Coronary artery (tissue), 2 donors: ENCODE results near the gene RAB15.

Experiments
- DNase-seq: peaks from one replicate; pipeline ENCODE4 v3.0.0-alpha.2; 2017; ENCODE audit warnings: low spot score
- H3K27ac ChIP-seq, 2 donors: fragments of 200-600 bp; sonication (generic); one replicate each; pipeline ENCODE4 v1.5.1; 2016 to 2019
- H3K4me3 ChIP-seq: fragments of 200-600 bp; sonication (generic); 2 replicates; pipeline ENCODE4 v1.5.1; 2016; ENCODE audit warnings: mild to moderate bottlenecking, moderate library complexity
- CTCF ChIP-seq: fragments of 200-600 bp; sonication (generic); IDR thresholded peaks from one replicate; pipeline ENCODE4 v1.5.1; 2019; ENCODE audit warnings: antibody characterized with exemption

Gene RAB15

DNA sequence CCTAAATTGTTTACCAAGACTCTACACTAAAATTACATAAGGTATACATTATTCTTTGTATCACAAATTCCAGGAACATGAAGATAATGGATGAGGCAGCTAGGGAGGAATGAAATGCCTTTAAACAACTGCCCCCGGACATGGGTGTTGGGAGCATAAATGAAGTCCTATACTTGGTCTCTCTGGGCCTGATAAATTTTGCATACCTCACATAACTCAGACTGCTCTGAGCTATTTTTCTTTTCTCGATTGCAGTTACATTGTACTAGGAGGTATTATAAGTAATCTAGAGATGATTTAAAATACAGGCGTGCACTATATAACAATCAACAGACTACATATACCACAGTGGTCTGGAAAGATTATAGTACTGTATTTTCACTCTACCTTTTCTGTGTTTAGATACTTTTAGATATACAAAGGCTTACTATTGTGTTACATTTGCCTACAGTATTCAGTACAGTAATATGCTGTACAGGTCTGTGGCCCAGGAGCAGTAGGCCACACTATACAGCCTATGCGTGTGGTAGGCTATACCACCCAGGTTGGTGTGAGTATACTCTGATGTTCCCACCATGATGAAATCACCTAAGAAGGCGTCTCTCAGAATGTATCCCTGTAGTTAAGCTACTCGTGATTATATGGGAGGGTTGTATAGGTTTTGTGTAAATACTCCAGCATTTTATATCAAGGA lies 28.9 kb upstream of the RAB15 start:
- no peak overlapping the region for H3K27ac ChIP-seq

GRCh38 chr14:64998455-64998931 lies 26.4 kb upstream of the RAB15 start:
- Histone ChIP-seq H3K27ac (no peak overlapping the region), H3K4me3 (no peak overlapping the region)
- no peak for DNase-seq
- TF ChIP-seq CTCF = no peak

More for the DNA sequence above, 28.9 kb upstream of the RAB15 start:
- no peak for DNase-seq
- H3K4me3 ChIP-seq = no peak overlapping the region
- no peak for TF ChIP-seq CTCF

DNA sequence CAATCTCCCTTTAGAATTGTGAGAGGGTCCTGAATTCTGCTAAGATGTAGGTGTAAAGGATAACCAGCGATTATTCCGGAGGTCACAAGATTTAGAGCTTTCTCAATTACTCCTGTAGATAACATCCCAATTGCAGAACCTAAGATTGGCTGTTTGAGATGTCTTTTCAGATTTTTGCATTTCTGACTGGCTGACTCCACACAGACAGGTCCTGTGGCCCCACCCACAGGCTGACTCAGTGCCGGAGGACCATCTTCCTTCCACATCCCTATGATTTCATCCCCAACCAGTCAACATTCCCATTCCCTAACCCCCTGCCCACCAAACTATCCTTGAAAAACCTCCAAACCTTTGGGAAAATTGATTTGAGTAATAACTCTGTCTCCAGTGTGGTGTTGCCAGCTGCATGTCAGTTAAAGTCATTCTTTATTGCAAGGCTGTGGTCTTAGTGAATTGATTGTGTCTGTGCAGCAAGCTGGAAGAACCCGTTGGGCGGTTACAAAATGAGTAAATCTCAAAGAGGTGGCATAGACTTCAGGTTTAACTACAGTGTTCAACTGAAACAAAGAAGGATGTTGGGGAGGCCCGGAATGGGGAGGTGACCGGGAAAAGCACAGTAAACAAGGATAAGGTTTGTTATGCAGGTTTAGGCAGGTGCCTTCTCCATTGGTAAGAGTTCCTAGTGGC lies 25.1 kb upstream of the RAB15 start:
- no peak for DNase-seq
- Histone ChIP-seq H3K27ac (no peak overlapping the region), H3K4me3 (no peak overlapping the region)
- TF ChIP-seq CTCF = no peak

DNA sequence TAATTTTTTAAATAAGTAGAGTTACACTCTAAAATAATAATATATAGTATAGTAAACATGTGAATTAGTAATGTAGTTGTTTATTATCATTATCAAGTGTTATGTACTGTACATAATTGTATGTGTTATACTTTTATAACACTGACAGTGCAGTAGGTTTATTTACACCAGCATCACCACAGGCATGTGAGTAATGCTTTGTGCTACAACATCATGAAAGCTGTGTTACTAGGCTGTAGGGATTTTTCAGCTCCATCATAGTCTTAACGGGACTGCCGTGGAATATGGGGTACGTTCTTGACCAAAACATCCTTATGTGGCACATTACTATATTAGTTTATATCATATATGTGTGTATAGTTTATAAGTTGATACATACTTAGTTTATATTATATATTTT lies 23.2 kb upstream of the RAB15 start:
- Histone ChIP-seq H3K27ac (no peak overlapping the region), H3K4me3 (no peak overlapping the region)
- TF ChIP-seq CTCF = no peak
- no peak for DNase-seq

GRCh38 chr14:64994540-64994939 lies 22.4 kb upstream of the RAB15 start:
- TF ChIP-seq CTCF = no peak
- Histone ChIP-seq H3K27ac (no peak overlapping the region), H3K4me3 (no peak overlapping the region)
- DNase-seq = no peak

GRCh38 chr14:64993266-64993930 lies 21.3 kb upstream of the RAB15 start:
- Histone ChIP-seq H3K27ac (no peak overlapping the region), H3K4me3 (no peak overlapping the region)
- no peak for DNase-seq
- no peak for TF ChIP-seq CTCF
